ENCODE measurements around the gene JUN. TPM values are rescaled to one million over a fixed set of nuclear protein-coding genes. Genes with fewer than 3 reads are reported as not detected.

The JUN gene
- total RNA-seq, 1 donor from 2014 or later, result 10.2 TPM

GRCh38 chr1:58734630-58735029 is 49.2 kb downstream of the JUN start:
- H3K4me3 Mint-ChIP-seq, result no peak overlapping the region
- Histone ChIP-seq H3K27me3 (no peaks in the 10 kb centered on the region), H3K4me2 (no peak overlapping the region), H3K36me3 (no peaks in the 10 kb centered on the region), H4K20me1 (ENCODE audit: low read depth) (no peaks in the 10 kb centered on the region), H3K9me3 (ENCODE audit: low read depth) (no peaks in the 10 kb centered on the region), H3F3A (ENCODE audit: low read depth) (peaks cover 18% of the 10 kb centered on the region), H3K79me2 (ENCODE audit: low read depth) (no peaks in the 10 kb centered on the region), H3K9ac (no peak overlapping the region), H2AFZ (replicated peaks) (no peak overlapping the region), H3K4me1 (no peaks in the 10 kb centered on the region), H3K4me3 (no peak overlapping the region), H3K27ac (no peak overlapping the region)
- H3K36me3 Mint-ChIP-seq, result no peaks in the 10 kb centered on the region
- DNase-seq (ENCODE audit: low spot score), result no peak
- no peak overlapping the region for H3K27ac Mint-ChIP-seq
- peaks cover 6% of the 10 kb centered on the region for H3K27me3 Mint-ChIP-seq (ENCODE audit: insufficient read depth, low read depth)
- no peaks in the 10 kb centered on the region for H3K4me1 Mint-ChIP-seq
- H3K9me3 Mint-ChIP-seq, result no peaks in the 10 kb centered on the region
- TF ChIP-seq EZH2 (IDR thresholded peaks at IDR 0.05) (no peak), EZH2phosphoT487 (IDR thresholded peaks at IDR 0.05) (no peak)
- TF ChIP-seq, protein P1, sequence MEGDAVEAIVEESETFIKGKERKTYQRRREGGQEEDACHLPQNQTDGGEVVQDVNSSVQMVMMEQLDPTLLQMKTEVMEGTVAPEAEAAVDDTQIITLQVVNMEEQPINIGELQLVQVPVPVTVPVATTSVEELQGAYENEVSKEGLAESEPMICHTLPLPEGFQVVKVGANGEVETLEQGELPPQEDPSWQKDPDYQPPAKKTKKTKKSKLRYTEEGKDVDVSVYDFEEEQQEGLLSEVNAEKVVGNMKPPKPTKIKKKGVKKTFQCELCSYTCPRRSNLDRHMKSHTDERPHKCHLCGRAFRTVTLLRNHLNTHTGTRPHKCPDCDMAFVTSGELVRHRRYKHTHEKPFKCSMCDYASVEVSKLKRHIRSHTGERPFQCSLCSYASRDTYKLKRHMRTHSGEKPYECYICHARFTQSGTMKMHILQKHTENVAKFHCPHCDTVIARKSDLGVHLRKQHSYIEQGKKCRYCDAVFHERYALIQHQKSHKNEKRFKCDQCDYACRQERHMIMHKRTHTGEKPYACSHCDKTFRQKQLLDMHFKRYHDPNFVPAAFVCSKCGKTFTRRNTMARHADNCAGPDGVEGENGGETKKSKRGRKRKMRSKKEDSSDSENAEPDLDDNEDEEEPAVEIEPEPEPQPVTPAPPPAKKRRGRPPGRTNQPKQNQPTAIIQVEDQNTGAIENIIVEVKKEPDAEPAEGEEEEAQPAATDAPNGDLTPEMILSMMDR (IDR thresholded peaks at IDR 0.05), result no peak

- TF ChIP-seq EZH2 (IDR thresholded peaks at IDR 0.05) (no peak), EZH2phosphoT487 (IDR thresholded peaks at IDR 0.05) (no peak)
- TF ChIP-seq, protein P1 (IDR thresholded peaks at IDR 0.05), result no peak
- H3K27ac ChIP-seq, result no peak overlapping the region
- no peak for DNase-seq (ENCODE audit: low spot score)
- Mint-ChIP-seq H3K36me3 (no peaks in the 10 kb centered on the region), H3K4me3 (no peak overlapping the region), H3K4me1 (no peaks in the 10 kb centered on the region), H3K27ac (no peak overlapping the region), H3K9me3 (no peaks in the 10 kb centered on the region), H3K27me3 (ENCODE audit: insufficient read depth, low read depth) (peaks cover 3% of the 10 kb centered on the region)
- H3K9me3 ChIP-seq (ENCODE audit: low read depth), result no peaks in the 10 kb centered on the region
- H4K20me1 ChIP-seq (ENCODE audit: low read depth), result no peaks in the 10 kb centered on the region
- no peaks in the 10 kb centered on the region for H3K4me1 ChIP-seq
- no peaks in the 10 kb centered on the region for H3K36me3 ChIP-seq
- no peaks in the 10 kb centered on the region for H3K27me3 ChIP-seq
- peaks cover 27% of the 10 kb centered on the region for H3F3A ChIP-seq (ENCODE audit: low read depth)
- H3K4me3 ChIP-seq, result no peak overlapping the region
- H3K79me2 ChIP-seq (ENCODE audit: low read depth), result no peaks in the 10 kb centered on the region
- H2AFZ ChIP-seq (replicated peaks), result no peak overlapping the region
- H3K9ac ChIP-seq, result no peak overlapping the region
- no peak overlapping the region for H3K4me2 ChIP-seq
Measured at GRCh38 chr1:58732087-58732775, 51.6 kb downstream of the JUN start.

Other genes starting within 250 kb of the JUN start
- gene OMA1, start 237.3 kb downstream of the JUN start, total RNA-seq (ENCODE audit: low replicate concordance), result 11.8 and 19.8 TPM in 2 replicates
- gene TACSTD2, start 206.8 kb downstream of the JUN start, total RNA-seq (ENCODE audit: low replicate concordance), result 0.28 TPM in 1 of 2 replicates, not detected in the other
- 55.1 and 84.6 TPM in 2 replicates for gene MYSM1, start 84.0 kb downstream of the JUN start, total RNA-seq (ENCODE audit: low replicate concordance)

Measured in neural progenitor cell (in vitro differentiated cells).